GM23338 (cell line): Measurements from ENCODE around the gene LZIC. TPM values are rescaled to one million over a fixed set of nuclear protein-coding genes. Genes with fewer than 3 reads are reported as not detected.

Experiments used
- ATAC-seq: fragments of 200-7000 bp; cut with Tn5 transposase; 3 replicates; pipeline ENCODE4 v1.9.1; 2020
- DNase-seq: peaks from one replicate; pipeline ENCODE4 v3.0.0-alpha.2; 2015; ENCODE audit warnings: low spot score
- H2AFZ ChIP-seq: fragments of 200-600 bp; sonication (generic); 2 replicates; pipeline ENCODE4 v1.8.0; 2016; ENCODE audit warnings: antibody characterized with exemption, mild to moderate bottlenecking, moderate library complexity
- H3F3A ChIP-seq: fragments of 200-600 bp; sonication (generic); replicated peaks from 2 replicates; pipeline ENCODE4 v1.8.0; 2017; ENCODE audit warnings: antibody characterized with exemption, mixed run types, low read depth
- H3K27ac ChIP-seq: fragments of 200-600 bp; sonication (generic); 2 replicates; pipeline ENCODE4 v1.6.1; 2016; ENCODE audit warnings: low read depth
- H3K27me3 ChIP-seq: fragments of 200-600 bp; sonication (generic); 2 replicates; pipeline ENCODE4 v1.8.0; 2016; ENCODE audit warnings: mild to moderate bottlenecking, mixed run types, moderate library complexity; ENCODE audit not compliant: insufficient read depth
- H3K36me3 ChIP-seq: fragments of 200-600 bp; sonication (generic); 2 replicates; pipeline ENCODE4 v1.8.0; 2016; ENCODE audit warnings: mild to moderate bottlenecking; ENCODE audit not compliant: insufficient read depth
- H3K4me1 ChIP-seq: fragments of 200-600 bp; sonication (generic); 2 replicates; pipeline ENCODE4 v1.8.0; 2016; ENCODE audit warnings: mild to moderate bottlenecking, moderate library complexity; ENCODE audit not compliant: insufficient read depth
- H3K4me2 ChIP-seq: fragments of 200-600 bp; sonication (generic); 2 replicates; pipeline ENCODE4 v1.7.1; 2017; ENCODE audit warnings: mixed run types
- H3K4me3 ChIP-seq: fragments of 200-600 bp; sonication (generic); 2 replicates; pipeline ENCODE4 v1.6.1; 2016; ENCODE audit warnings: mixed run types
- H3K79me2 ChIP-seq: fragments of 200-600 bp; sonication (generic); replicated peaks from 2 replicates; pipeline ENCODE4 v1.8.0; 2017; ENCODE audit warnings: mild to moderate bottlenecking; ENCODE audit not compliant: insufficient read depth
- H3K9me2 ChIP-seq: fragments of 200-600 bp; sonication (generic); 2 replicates; pipeline ENCODE4 v1.8.0; 2017; ENCODE audit not compliant: insufficient read depth
- H4K20me1 ChIP-seq: fragments of 200-600 bp; sonication (generic); replicated peaks from 2 replicates; pipeline ENCODE4 v1.8.0; 2017; ENCODE audit warnings: mild to moderate bottlenecking; ENCODE audit not compliant: insufficient read depth
- H3K27ac Mint-ChIP-seq: 2 replicates; pipeline ENCODE4 v1.8.0; 2020; ENCODE audit warnings: inconsistent platforms, mild to moderate bottlenecking, moderate library complexity, mixed read lengths
- H3K27me3 Mint-ChIP-seq: 3 replicates; pipeline ENCODE4 v1.8.0; 2022; ENCODE audit warnings: low read depth, mild to moderate bottlenecking, moderate library complexity, mixed read lengths, inconsistent platforms; ENCODE audit not compliant: insufficient read depth, poor library complexity
- H3K36me3 Mint-ChIP-seq: 3 replicates; pipeline ENCODE4 v1.8.0; 2021; ENCODE audit warnings: low read depth, mild to moderate bottlenecking, inconsistent platforms, moderate library complexity, mixed read lengths
- H3K4me1 Mint-ChIP-seq: 3 replicates; pipeline ENCODE4 v1.8.0; 2020; ENCODE audit warnings: mild to moderate bottlenecking, inconsistent platforms, mixed read lengths
- H3K4me3 Mint-ChIP-seq: 3 replicates; pipeline ENCODE4 v1.8.0; 2021; ENCODE audit warnings: moderate library complexity, mild to moderate bottlenecking, inconsistent platforms, mixed read lengths
- H3K9me3 Mint-ChIP-seq: 3 replicates; pipeline ENCODE4 v1.8.0; 2020; ENCODE audit warnings: moderate library complexity, mild to moderate bottlenecking, inconsistent platforms, mixed read lengths
- CREB1 ChIP-seq: fragments of 250-450 bp; sonication (Bioruptor Pico); IDR thresholded peaks from 2 replicates; pipeline ENCODE4 v1.5.0; 2020; ENCODE audit warnings: low read depth, mild to moderate bottlenecking, moderate library complexity
- ETS1 ChIP-seq: IDR thresholded peaks from 2 replicates; pipeline ENCODE4 v1.6.1; 2016; ENCODE audit warnings: antibody characterized with exemption
- EZH2phosphoT487 ChIP-seq: fragments of 200-600 bp; sonication (generic); IDR thresholded peaks from one replicate; pipeline ENCODE4 v1.8.1; 2018; ENCODE audit warnings: antibody characterized with exemption; ENCODE audit not compliant: unreplicated experiment
- JUNB ChIP-seq: IDR thresholded peaks from one replicate; pipeline ENCODE4 v1.6.1; 2016; ENCODE audit warnings: antibody characterized with exemption; ENCODE audit not compliant: unreplicated experiment
- POLR2AphosphoS5 ChIP-seq: IDR thresholded peaks from 2 replicates; pipeline ENCODE4 v1.6.1; 2016; ENCODE audit warnings: antibody characterized with exemption, low read depth
- polyA plus RNA-seq: library from polyadenylated mRNA; unstranded; fragments of >200 nt; fragmentation: Nextera tagmentation; extraction: Ambion mirVana; gene quantifications from 2 replicates; pipeline ENCODE4 v1.2.1, GENCODE V29; 2016
- total RNA-seq: library from RNA; depleted of rRNA; stranded (reverse); fragments of >200 nt; shearing (Covaris generic); gene quantifications from 2 replicates; pipeline ENCODE4 v1.2.3, GENCODE V29; 2014
- TF ChIP-seq, protein P1 (sequence below), 2 experiments: fragments of 200-600 bp in 1 of 2; sonication (generic) in 1 of 2; conservative IDR thresholded peaks; 2 replicates each; pipeline versions ENCODE4 v1.5.1 to v1.6.1; 2016 to 2017; ENCODE audit warnings: antibody characterized with exemption in 2 of 2, low read depth in 2 of 2, mild to moderate bottlenecking in 2 of 2, moderate library complexity in 1 of 2
- TF ChIP-seq, protein P2 (sequence below): IDR thresholded peaks from one replicate; pipeline ENCODE4 v1.6.1; 2018; ENCODE audit warnings: antibody characterized with exemption; ENCODE audit not compliant: unreplicated experiment

LZIC gene
- total and polyA plus RNA-seq, 2 experiments from 2014 or later: 19.4 to 23.5 TPM

- TF ChIP-seq, protein P1, sequence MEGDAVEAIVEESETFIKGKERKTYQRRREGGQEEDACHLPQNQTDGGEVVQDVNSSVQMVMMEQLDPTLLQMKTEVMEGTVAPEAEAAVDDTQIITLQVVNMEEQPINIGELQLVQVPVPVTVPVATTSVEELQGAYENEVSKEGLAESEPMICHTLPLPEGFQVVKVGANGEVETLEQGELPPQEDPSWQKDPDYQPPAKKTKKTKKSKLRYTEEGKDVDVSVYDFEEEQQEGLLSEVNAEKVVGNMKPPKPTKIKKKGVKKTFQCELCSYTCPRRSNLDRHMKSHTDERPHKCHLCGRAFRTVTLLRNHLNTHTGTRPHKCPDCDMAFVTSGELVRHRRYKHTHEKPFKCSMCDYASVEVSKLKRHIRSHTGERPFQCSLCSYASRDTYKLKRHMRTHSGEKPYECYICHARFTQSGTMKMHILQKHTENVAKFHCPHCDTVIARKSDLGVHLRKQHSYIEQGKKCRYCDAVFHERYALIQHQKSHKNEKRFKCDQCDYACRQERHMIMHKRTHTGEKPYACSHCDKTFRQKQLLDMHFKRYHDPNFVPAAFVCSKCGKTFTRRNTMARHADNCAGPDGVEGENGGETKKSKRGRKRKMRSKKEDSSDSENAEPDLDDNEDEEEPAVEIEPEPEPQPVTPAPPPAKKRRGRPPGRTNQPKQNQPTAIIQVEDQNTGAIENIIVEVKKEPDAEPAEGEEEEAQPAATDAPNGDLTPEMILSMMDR (conservative IDR thresholded peaks at IDR 0.05; ENCODE audit: low read depth in 2 of 2): no peak
- peaks cover 6% of the 10 kb centered on the region; the same call in 2 of the 3 replicates for H3K36me3 Mint-ChIP-seq
- Histone ChIP-seq H3K36me3 (no peaks in the 10 kb centered on the region; the same call in 1 of the 2 replicates), H2AFZ (no peak overlapping the region), H3K27me3 (no peaks in the 10 kb centered on the region), H3K27ac (no peak overlapping the region), H3F3A (no peaks in the 10 kb centered on the region; the same call in 1 of the 2 replicates), H3K4me3 (no peak overlapping the region), H3K4me1 (no peaks in the 10 kb centered on the region), H3K4me2 (no peak overlapping the region), H3K79me2 (no peaks in the 10 kb centered on the region), H3K9me2 (no peaks in the 10 kb centered on the region), H4K20me1 (no peaks in the 10 kb centered on the region; the same call in 1 of the 2 replicates)
- H3K27ac Mint-ChIP-seq: no peak overlapping the region
- no peak for DNase-seq
- H3K4me3 Mint-ChIP-seq: no peak overlapping the region
- no peaks in the 10 kb centered on the region for H3K9me3 Mint-ChIP-seq
- ATAC-seq: peak; percentile 17; the same call in 2 of the 3 replicates
- H3K27me3 Mint-ChIP-seq: peaks cover 7% of the 10 kb centered on the region
- peaks cover 15% of the 10 kb centered on the region; the same call in 2 of the 3 replicates for H3K4me1 Mint-ChIP-seq
Observed at GRCh38 chr1:9883585-9884449, 59.4 kb downstream of the LZIC start.

- Mint-ChIP-seq H3K27ac (no peak overlapping the region), H3K4me3 (no peak overlapping the region), H3K4me1 (peaks cover 14% of the 10 kb centered on the region; the same call in 2 of the 3 replicates), H3K27me3 (peaks cover 4% of the 10 kb centered on the region), H3K36me3 (peaks cover 6% of the 10 kb centered on the region; the same call in 2 of the 3 replicates), H3K9me3 (no peaks in the 10 kb centered on the region)
- Histone ChIP-seq H3K27ac (no peak overlapping the region), H3F3A (no peaks in the 10 kb centered on the region; the same call in 1 of the 2 replicates), H3K4me3 (no peak overlapping the region), H4K20me1 (no peaks in the 10 kb centered on the region; the same call in 1 of the 2 replicates), H2AFZ (no peak overlapping the region), H3K4me2 (no peak overlapping the region), H3K36me3 (no peaks in the 10 kb centered on the region; the same call in 1 of the 2 replicates), H3K27me3 (no peaks in the 10 kb centered on the region), H3K79me2 (no peaks in the 10 kb centered on the region), H3K9me2 (no peaks in the 10 kb centered on the region), H3K4me1 (no peaks in the 10 kb centered on the region)
- ATAC-seq (no peak), DNase-seq (no peak)
- no peak for TF ChIP-seq JUNB
- TF ChIP-seq, protein P2, sequence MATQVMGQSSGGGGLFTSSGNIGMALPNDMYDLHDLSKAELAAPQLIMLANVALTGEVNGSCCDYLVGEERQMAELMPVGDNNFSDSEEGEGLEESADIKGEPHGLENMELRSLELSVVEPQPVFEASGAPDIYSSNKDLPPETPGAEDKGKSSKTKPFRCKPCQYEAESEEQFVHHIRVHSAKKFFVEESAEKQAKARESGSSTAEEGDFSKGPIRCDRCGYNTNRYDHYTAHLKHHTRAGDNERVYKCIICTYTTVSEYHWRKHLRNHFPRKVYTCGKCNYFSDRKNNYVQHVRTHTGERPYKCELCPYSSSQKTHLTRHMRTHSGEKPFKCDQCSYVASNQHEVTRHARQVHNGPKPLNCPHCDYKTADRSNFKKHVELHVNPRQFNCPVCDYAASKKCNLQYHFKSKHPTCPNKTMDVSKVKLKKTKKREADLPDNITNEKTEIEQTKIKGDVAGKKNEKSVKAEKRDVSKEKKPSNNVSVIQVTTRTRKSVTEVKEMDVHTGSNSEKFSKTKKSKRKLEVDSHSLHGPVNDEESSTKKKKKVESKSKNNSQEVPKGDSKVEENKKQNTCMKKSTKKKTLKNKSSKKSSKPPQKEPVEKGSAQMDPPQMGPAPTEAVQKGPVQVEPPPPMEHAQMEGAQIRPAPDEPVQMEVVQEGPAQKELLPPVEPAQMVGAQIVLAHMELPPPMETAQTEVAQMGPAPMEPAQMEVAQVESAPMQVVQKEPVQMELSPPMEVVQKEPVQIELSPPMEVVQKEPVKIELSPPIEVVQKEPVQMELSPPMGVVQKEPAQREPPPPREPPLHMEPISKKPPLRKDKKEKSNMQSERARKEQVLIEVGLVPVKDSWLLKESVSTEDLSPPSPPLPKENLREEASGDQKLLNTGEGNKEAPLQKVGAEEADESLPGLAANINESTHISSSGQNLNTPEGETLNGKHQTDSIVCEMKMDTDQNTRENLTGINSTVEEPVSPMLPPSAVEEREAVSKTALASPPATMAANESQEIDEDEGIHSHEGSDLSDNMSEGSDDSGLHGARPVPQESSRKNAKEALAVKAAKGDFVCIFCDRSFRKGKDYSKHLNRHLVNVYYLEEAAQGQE: no peak
- TF ChIP-seq EZH2phosphoT487: no peak
- TF ChIP-seq POLR2AphosphoS5: no peak
- no peak for TF ChIP-seq ETS1
- TF ChIP-seq CREB1: no peak
Observed at GRCh38 chr1:9882945-9883303, 60.3 kb downstream of the LZIC start.
